ENCODE measurements around the gene RBM24. TPM values are rescaled to one million over a fixed set of nuclear protein-coding genes. Genes with fewer than 3 reads are reported as not detected.

Gene RBM24
- total and polyA plus RNA-seq, 2 donors (not counting 1 experiment from before 2014, with no cell fraction given), result 2.5 TPM

DNA sequence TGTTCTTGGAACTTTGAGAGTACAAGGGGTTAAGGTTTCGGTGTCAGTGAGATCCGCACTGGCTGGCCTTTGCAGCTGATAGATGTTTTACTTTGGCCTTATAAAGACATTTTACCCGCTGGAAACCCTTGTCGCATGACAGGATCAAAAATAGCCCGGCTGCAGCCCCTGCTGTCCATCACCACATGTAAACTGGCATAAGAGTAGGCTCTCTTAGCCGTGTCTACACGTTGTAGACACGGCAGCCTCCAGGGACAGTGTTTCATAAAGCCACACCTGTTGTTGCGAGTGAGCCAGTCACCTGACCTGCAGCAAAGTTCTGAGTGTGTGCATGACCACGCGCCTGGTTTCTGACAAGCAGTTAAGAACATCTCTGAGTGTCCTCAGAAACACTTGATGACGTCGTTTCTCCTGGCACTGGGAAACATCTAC, 8.5 kb downstream of the RBM24 start:
- no peak overlapping the region for H3K27ac ChIP-seq (ENCODE audit: insufficient read depth, low read length)
- no peaks in the 10 kb centered on the region for H3K27me3 ChIP-seq (ENCODE audit: control insufficient read depth, insufficient read depth, low read length)
- DNase-seq (ENCODE audit: low read depth in 2 of 2), result peak in 1 of 2 donors; percentile 45
- no peaks in the 10 kb centered on the region for H3K36me3 ChIP-seq (ENCODE audit: control insufficient read depth, insufficient read depth, low read length)
- no peak overlapping the region for H3K9ac ChIP-seq (ENCODE audit: insufficient read depth, low read length)
- TF ChIP-seq, protein P1, sequence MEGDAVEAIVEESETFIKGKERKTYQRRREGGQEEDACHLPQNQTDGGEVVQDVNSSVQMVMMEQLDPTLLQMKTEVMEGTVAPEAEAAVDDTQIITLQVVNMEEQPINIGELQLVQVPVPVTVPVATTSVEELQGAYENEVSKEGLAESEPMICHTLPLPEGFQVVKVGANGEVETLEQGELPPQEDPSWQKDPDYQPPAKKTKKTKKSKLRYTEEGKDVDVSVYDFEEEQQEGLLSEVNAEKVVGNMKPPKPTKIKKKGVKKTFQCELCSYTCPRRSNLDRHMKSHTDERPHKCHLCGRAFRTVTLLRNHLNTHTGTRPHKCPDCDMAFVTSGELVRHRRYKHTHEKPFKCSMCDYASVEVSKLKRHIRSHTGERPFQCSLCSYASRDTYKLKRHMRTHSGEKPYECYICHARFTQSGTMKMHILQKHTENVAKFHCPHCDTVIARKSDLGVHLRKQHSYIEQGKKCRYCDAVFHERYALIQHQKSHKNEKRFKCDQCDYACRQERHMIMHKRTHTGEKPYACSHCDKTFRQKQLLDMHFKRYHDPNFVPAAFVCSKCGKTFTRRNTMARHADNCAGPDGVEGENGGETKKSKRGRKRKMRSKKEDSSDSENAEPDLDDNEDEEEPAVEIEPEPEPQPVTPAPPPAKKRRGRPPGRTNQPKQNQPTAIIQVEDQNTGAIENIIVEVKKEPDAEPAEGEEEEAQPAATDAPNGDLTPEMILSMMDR (conservative IDR thresholded peaks at IDR 0.05 in 1 of 2, IDR thresholded peaks at IDR 0.05 in 1 of 2; ENCODE audit: low read depth in 1 of 2, low read length in 2 of 2), result no peak
- no peaks in the 10 kb centered on the region for H3K9me3 ChIP-seq (ENCODE audit: control insufficient read depth, insufficient read depth, low read depth, low read length)
- no peaks in the 10 kb centered on the region for H4K20me1 ChIP-seq (ENCODE audit: control insufficient read depth, extremely low read depth, insufficient read depth, low read length)
- no peaks in the 10 kb centered on the region for H3K79me2 ChIP-seq (ENCODE audit: control insufficient read depth, insufficient read depth, low read length)
- no peak overlapping the region for H3K4me3 ChIP-seq (replicated peaks in 1 of 4; ENCODE audit: control extremely low read depth in 1 of 4, insufficient read depth in 1 of 4, low read depth in 3 of 4, low read length in 4 of 4)
- H3K4me2 ChIP-seq (ENCODE audit: extremely low read depth, insufficient read depth, low read length), result no peak overlapping the region
- H2AFZ ChIP-seq (ENCODE audit: low read length), result no peak overlapping the region
- no peaks in the 10 kb centered on the region for H3K4me1 ChIP-seq (ENCODE audit: control insufficient read depth, extremely low read depth, insufficient read depth, low read length)

GRCh38 chr6:17291778-17292177, 10.6 kb downstream of the RBM24 start:
- Histone ChIP-seq H3K4me2 (ENCODE audit: extremely low read depth, insufficient read depth, low read length) (no peak overlapping the region), H3K27ac (ENCODE audit: insufficient read depth, low read length) (no peak overlapping the region), H2AFZ (ENCODE audit: low read length) (no peak overlapping the region), H3K9ac (ENCODE audit: insufficient read depth, low read length) (no peak overlapping the region), H3K4me1 (ENCODE audit: control insufficient read depth, extremely low read depth, insufficient read depth, low read length) (no peaks in the 10 kb centered on the region), H4K20me1 (ENCODE audit: control insufficient read depth, extremely low read depth, insufficient read depth, low read length) (no peaks in the 10 kb centered on the region), H3K9me3 (ENCODE audit: control insufficient read depth, insufficient read depth, low read depth, low read length) (no peaks in the 10 kb centered on the region), H3K79me2 (ENCODE audit: control insufficient read depth, insufficient read depth, low read length) (no peaks in the 10 kb centered on the region), H3K27me3 (ENCODE audit: control insufficient read depth, insufficient read depth, low read length) (no peaks in the 10 kb centered on the region), H3K4me3 (replicated peaks in 1 of 4; ENCODE audit: control extremely low read depth in 1 of 4, insufficient read depth in 1 of 4, low read depth in 3 of 4, low read length in 4 of 4) (no peak overlapping the region), H3K36me3 (ENCODE audit: control insufficient read depth, insufficient read depth, low read length) (no peaks in the 10 kb centered on the region)
- DNase-seq (ENCODE audit: low read depth in 2 of 2), result peak in 1 of 2 donors; percentile 53
- TF ChIP-seq, protein P1 (conservative IDR thresholded peaks at IDR 0.05 in 1 of 2, IDR thresholded peaks at IDR 0.05 in 1 of 2; ENCODE audit: low read depth in 1 of 2, low read length in 2 of 2), result no peak
- no peak for TF ChIP-seq EZH2 (IDR thresholded peaks at IDR 0.05; ENCODE audit: low read length, missing control alignments)

- Histone ChIP-seq H2AFZ (ENCODE audit: low read length) (no peak overlapping the region), H3K4me2 (ENCODE audit: extremely low read depth, insufficient read depth, low read length) (no peak overlapping the region), H3K27ac (ENCODE audit: insufficient read depth, low read length) (no peak overlapping the region), H3K9ac (ENCODE audit: insufficient read depth, low read length) (no peak overlapping the region), H3K79me2 (ENCODE audit: control insufficient read depth, insufficient read depth, low read length) (no peaks in the 10 kb centered on the region), H3K9me3 (ENCODE audit: control insufficient read depth, insufficient read depth, low read depth, low read length) (no peaks in the 10 kb centered on the region), H4K20me1 (ENCODE audit: control insufficient read depth, extremely low read depth, insufficient read depth, low read length) (no peaks in the 10 kb centered on the region), H3K36me3 (ENCODE audit: control insufficient read depth, insufficient read depth, low read length) (no peaks in the 10 kb centered on the region), H3K27me3 (ENCODE audit: control insufficient read depth, insufficient read depth, low read length) (no peaks in the 10 kb centered on the region), H3K4me3 (replicated peaks in 1 of 4; ENCODE audit: control extremely low read depth in 1 of 4, insufficient read depth in 1 of 4, low read depth in 3 of 4, low read length in 4 of 4) (no peak overlapping the region), H3K4me1 (ENCODE audit: control insufficient read depth, extremely low read depth, insufficient read depth, low read length) (no peaks in the 10 kb centered on the region)
- TF ChIP-seq, protein P1 (conservative IDR thresholded peaks at IDR 0.05 in 1 of 2, IDR thresholded peaks at IDR 0.05 in 1 of 2; ENCODE audit: low read depth in 1 of 2, low read length in 2 of 2), result no peak
- TF ChIP-seq EZH2 (IDR thresholded peaks at IDR 0.05; ENCODE audit: low read length, missing control alignments), result no peak
- no peak for DNase-seq (ENCODE audit: low read depth in 2 of 2)
These were observed 11.5 kb downstream of the RBM24 start for GRCh38 chr6:17292600-17293133.
